ENCODE data around the gene BRSK2. TPM values are rescaled to one million over a fixed set of nuclear protein-coding genes. Genes with fewer than 3 reads are reported as not detected.

BRSK2 gene
- total RNA-seq, 1 donor from 2014 or later: not detected

DNA sequence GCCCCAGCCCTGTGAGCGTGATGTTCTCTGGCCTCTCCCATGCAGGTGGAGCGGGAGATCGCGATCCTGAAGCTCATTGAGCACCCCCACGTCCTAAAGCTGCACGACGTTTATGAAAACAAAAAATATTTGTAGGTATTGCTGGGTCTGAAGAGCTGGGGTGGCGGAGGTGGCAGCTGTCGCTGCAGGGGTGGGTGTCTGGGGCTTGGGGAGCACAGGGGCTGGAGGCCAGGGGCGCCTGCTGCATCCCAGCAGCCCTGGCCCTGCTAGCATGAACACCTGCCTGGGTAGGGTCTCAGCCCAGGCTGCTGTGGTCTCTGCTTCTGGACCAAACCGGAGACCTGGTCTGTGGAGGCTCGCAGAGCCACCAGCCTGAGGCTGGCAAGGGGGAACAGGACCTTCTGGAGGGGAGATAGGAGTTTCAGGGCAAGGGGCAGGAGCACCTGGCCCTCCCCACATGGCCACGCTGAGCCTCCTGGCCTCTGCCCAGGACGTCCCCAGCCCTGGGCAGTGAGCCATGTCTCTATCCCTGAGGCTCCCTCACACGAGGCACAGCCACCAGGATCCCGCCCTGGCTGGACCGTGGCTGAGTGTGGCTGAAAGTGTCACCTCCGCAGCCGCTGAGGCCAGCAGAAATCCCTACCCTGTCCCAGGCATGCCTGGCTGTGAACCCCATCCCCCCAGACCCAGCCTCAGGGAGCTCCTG is 48.7 kb downstream of the BRSK2 start:
- no peaks in the 10 kb centered on the region for H3K27me3 ChIP-seq (ENCODE audit: control insufficient read depth, insufficient read depth, low read length)

DNA sequence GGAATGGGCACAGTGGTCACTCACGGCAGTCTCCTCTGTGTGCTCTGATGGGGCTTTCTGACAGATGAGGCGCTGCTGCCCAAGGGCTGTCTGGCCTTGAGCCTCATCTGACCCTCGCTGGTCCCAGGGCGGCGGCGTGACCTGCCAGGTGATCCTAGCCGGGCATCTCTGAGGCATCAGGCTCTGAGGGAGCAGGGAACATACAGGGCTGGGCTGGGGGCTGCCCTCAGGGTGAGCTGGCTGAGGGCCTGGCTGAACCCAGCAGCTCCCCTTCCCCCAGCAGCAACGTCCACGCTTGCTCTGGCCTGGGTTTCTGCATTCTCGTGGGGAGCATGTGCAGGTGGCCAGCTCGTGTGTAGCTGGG is 49.2 kb downstream of the BRSK2 start:
- no peak for FAIRE-seq
- no peaks in the 10 kb centered on the region for H3K27me3 ChIP-seq (ENCODE audit: control insufficient read depth, insufficient read depth, low read length)

More for the DNA sequence above, 48.7 kb downstream of the BRSK2 start:
- FAIRE-seq (no peak), DNase-seq (ENCODE audit: low read depth) (no peak)
- no peaks in the 10 kb centered on the region for H3K36me3 ChIP-seq (ENCODE audit: control insufficient read depth, insufficient read depth, low read length)
- TF ChIP-seq, protein P1, sequence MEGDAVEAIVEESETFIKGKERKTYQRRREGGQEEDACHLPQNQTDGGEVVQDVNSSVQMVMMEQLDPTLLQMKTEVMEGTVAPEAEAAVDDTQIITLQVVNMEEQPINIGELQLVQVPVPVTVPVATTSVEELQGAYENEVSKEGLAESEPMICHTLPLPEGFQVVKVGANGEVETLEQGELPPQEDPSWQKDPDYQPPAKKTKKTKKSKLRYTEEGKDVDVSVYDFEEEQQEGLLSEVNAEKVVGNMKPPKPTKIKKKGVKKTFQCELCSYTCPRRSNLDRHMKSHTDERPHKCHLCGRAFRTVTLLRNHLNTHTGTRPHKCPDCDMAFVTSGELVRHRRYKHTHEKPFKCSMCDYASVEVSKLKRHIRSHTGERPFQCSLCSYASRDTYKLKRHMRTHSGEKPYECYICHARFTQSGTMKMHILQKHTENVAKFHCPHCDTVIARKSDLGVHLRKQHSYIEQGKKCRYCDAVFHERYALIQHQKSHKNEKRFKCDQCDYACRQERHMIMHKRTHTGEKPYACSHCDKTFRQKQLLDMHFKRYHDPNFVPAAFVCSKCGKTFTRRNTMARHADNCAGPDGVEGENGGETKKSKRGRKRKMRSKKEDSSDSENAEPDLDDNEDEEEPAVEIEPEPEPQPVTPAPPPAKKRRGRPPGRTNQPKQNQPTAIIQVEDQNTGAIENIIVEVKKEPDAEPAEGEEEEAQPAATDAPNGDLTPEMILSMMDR (IDR thresholded peaks at IDR 0.05; ENCODE audit: insufficient read depth, low read length, severe bottlenecking): no peak
- H3K4me3 ChIP-seq (ENCODE audit: low read depth, low read length): no peak overlapping the region

DNA sequence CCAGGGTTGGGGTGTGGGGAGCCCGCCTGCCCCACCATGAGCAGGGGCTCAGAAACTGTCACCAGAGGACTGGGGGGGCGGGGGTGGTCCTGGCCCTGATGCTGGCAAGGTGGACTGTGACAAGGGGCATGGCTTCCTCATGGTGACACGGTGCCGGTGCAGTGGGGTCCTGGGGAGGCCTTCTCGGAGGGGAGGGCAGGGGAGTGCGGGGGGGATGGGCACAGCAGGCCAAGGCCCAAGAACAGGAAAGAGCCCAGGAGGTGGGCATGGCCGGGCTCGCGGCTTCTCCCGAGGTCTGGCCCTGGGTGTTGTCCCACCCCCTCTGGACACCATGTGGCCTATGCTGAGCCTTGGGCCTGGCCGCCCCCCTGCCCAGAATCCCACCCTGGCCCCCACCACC is 49.6 kb downstream of the BRSK2 start:
- Histone ChIP-seq H3K4me3 (ENCODE audit: low read depth, low read length) (no peak overlapping the region), H3K36me3 (ENCODE audit: control insufficient read depth, insufficient read depth, low read length) (no peaks in the 10 kb centered on the region), H3K27me3 (ENCODE audit: control insufficient read depth, insufficient read depth, low read length) (no peaks in the 10 kb centered on the region)
- DNase-seq (ENCODE audit: low read depth): no peak
- TF ChIP-seq, protein P1 (IDR thresholded peaks at IDR 0.05; ENCODE audit: insufficient read depth, low read length, severe bottlenecking): no peak
- no peak for FAIRE-seq

More for the DNA sequence above, 49.2 kb downstream of the BRSK2 start:
- no peak for DNase-seq (ENCODE audit: low read depth)
- H3K36me3 ChIP-seq (ENCODE audit: control insufficient read depth, insufficient read depth, low read length): no peaks in the 10 kb centered on the region
- H3K4me3 ChIP-seq (ENCODE audit: low read depth, low read length): no peak overlapping the region
- TF ChIP-seq, protein P1 (IDR thresholded peaks at IDR 0.05; ENCODE audit: insufficient read depth, low read length, severe bottlenecking): no peak

DNA sequence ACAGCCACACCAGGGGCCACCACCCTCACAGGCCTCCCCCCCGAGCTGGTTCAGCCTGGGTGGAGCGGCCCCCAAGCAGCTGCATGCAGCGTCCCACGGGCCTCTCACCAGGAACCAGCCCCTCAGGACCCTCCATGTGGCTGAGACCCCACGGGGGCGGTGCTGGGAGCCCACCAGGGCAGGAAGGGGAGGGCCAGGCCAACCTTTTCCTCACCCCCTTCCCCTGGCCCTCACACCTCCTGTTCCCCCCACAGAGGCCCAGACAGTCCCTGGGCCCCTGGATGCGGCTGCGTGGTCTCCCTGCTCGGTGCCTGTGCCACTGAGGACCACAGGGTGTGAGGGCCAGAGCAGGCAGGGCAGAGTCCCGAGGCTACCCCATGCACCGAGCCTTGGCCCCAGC is 50.3 kb downstream of the BRSK2 start:
- TF ChIP-seq, protein P1 (IDR thresholded peaks at IDR 0.05; ENCODE audit: insufficient read depth, low read length, severe bottlenecking): no peak
- FAIRE-seq (no peak), DNase-seq (ENCODE audit: low read depth) (no peak)
- Histone ChIP-seq H3K4me3 (ENCODE audit: low read depth, low read length) (no peak overlapping the region), H3K36me3 (ENCODE audit: control insufficient read depth, insufficient read depth, low read length) (no peaks in the 10 kb centered on the region), H3K27me3 (ENCODE audit: control insufficient read depth, insufficient read depth, low read length) (no peaks in the 10 kb centered on the region)

DNA sequence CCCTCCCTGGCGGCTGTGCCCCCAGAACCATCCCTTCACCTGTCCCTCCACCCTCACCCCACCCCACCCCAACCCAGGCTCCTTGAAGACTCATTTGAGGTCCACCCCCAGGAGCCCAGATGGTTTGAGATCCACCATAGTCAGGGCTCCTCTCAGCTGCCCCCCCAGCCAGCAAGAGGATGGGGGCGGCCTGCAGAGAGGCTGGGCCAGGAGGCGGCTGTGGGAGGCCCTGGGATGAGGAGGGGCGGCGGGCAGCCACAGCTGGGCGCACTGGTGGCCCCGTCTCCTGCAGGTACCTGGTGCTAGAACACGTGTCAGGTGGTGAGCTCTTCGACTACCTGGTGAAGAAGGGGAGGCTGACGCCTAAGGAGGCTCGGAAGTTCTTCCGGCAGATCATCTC is 50.8 kb downstream of the BRSK2 start:
- no peaks in the 10 kb centered on the region for H3K27me3 ChIP-seq (ENCODE audit: control insufficient read depth, insufficient read depth, low read length)
- H3K36me3 ChIP-seq (ENCODE audit: control insufficient read depth, insufficient read depth, low read length): no peaks in the 10 kb centered on the region
- DNase-seq (ENCODE audit: low read depth) (no peak), FAIRE-seq (no peak)
- H3K4me3 ChIP-seq (ENCODE audit: low read depth, low read length): no peak overlapping the region
- TF ChIP-seq, protein P1 (IDR thresholded peaks at IDR 0.05; ENCODE audit: insufficient read depth, low read length, severe bottlenecking): no peak

DNA sequence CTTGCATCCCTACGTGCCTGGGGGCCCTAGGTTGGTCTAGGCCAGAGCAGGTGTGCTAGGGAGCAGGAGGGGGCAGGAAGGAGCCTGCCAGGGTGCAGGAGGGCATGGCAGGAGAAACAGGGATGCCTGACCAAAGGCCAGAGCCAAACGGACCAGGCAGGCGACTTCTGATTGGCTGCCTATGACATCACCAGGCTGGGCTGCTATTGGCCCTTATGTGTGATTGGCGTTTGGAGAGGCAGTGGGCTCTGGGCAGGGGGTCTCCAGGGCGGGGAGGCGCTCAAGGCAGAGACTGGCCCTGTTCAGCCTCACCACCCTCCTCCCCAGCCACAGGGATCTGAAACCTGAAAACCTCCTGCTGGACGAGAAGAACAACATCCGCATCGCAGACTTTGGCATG is 52.4 kb downstream of the BRSK2 start:
- H3K36me3 ChIP-seq (ENCODE audit: control insufficient read depth, insufficient read depth, low read length): no peaks in the 10 kb centered on the region
- FAIRE-seq (no peak), DNase-seq (ENCODE audit: low read depth) (no peak)
- H3K4me3 ChIP-seq (ENCODE audit: low read depth, low read length): no peak overlapping the region
- TF ChIP-seq, protein P1 (IDR thresholded peaks at IDR 0.05; ENCODE audit: insufficient read depth, low read length, severe bottlenecking): no peak
- H3K27me3 ChIP-seq (ENCODE audit: control insufficient read depth, insufficient read depth, low read length): no peaks in the 10 kb centered on the region
